ENCODE data around the gene PRSS2. TPM values are rescaled to one million over a fixed set of nuclear protein-coding genes. Genes with fewer than 3 reads are reported as not detected.
A peak's percentile ranks its signal among the peaks of the same experiment; 100 is the strongest.

PRSS2 gene
- total and polyA plus RNA-seq, 8 donors = 13.1 TPM; not detected in 7

DNA sequence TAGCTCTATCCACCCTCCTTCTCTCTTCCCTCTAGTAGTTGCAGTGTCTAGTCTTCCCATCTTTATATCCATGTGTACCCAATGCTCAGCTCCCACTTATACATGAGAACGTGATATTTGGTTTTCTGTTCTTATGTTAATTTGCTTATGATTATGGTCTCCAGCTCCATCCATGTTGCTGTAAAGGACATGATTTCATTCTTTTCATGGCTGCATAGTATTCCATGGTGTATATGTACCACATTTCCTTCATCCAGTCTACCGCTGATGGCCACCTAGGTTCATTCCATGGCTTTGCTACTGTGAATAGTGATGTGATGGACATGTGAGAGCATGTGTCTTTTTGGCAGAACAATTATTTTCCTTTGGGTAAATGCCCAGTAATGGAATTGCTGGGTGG lies 6.5 kb downstream of the PRSS2 start:
- no peaks in the 10 kb centered on the region for H3K36me3 ChIP-seq
- H3K9me3 ChIP-seq = no peaks in the 10 kb centered on the region
- intact Hi-C loops (cut with DNase I) = no loop called here
- H3K4me1 ChIP-seq = no peaks in the 10 kb centered on the region
- DNase-seq = no peak
- no peak overlapping the region for H3K4me3 ChIP-seq
- TF ChIP-seq, protein P1, sequence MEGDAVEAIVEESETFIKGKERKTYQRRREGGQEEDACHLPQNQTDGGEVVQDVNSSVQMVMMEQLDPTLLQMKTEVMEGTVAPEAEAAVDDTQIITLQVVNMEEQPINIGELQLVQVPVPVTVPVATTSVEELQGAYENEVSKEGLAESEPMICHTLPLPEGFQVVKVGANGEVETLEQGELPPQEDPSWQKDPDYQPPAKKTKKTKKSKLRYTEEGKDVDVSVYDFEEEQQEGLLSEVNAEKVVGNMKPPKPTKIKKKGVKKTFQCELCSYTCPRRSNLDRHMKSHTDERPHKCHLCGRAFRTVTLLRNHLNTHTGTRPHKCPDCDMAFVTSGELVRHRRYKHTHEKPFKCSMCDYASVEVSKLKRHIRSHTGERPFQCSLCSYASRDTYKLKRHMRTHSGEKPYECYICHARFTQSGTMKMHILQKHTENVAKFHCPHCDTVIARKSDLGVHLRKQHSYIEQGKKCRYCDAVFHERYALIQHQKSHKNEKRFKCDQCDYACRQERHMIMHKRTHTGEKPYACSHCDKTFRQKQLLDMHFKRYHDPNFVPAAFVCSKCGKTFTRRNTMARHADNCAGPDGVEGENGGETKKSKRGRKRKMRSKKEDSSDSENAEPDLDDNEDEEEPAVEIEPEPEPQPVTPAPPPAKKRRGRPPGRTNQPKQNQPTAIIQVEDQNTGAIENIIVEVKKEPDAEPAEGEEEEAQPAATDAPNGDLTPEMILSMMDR (IDR thresholded peaks at IDR 0.05) = no peak
- ATAC-seq = no peak
- no peak overlapping the region for H3K27ac ChIP-seq
- H3K27me3 ChIP-seq = peaks cover 0 to 3% of the 10 kb centered on the region in 2 donors

DNA sequence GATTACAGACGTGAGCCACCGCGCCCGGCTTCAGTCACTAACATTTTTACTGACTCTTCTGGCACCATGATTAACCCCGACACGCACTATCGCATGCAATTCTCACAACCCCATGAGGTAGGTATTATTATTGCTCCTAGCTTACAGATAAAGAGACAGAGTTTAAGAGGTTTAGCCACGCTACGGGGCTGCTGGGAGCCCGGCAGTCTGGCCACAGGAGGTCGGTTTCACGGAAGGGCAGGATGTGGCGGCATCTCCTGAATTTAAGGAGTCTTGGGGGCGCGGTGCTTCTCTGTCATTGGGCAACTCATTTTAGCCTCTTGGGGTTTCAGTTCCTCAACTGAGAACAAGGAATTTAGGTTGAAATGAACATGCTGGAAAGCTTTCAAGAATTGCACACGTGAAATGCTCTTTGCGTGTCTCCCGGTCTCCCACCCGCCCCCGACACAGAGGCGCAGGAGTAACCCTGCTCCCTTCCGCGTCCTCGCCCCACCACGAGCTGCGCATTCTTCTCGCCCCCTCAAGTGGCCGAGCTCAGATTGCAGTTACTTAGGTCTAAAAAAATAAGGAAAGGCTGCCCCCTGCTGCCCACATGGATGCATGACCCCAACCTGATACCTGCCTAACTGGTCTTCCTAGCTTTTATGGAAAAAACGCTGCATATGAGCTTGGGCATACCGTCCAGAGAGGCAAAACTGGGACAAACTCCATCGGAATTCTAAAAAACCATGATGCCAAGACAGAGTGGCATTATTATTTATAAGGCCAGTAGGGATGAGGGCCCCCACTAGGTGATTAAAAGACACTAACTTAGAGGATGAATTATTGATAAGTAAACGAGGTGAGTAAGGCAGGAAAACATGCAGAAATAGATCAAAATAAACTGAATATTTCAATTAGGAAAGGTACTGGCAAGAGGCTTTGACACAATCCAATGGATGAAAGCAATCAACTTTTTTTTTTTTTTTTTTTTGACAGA lies 12.4 kb downstream of the PRSS2 start:
- DNase-seq (peak; percentile 72 to 90 (median 86)), ATAC-seq (peak; percentile 99)
- TF ChIP-seq, protein P1 (IDR thresholded peaks at IDR 0.05) = peak; percentile 82 to 92
- peak overlapping the region in 1 of 2 donors; percentile 19 for H3K4me3 ChIP-seq
- H3K36me3 ChIP-seq = no peaks in the 10 kb centered on the region
- peaks cover 0 to 19% of the 10 kb centered on the region in 2 donors for H3K27me3 ChIP-seq
- no peaks in the 10 kb centered on the region for H3K9me3 ChIP-seq
- intact Hi-C loops (cut with DNase I) = loop anchor here in 1 of 2 donors (10.0 kb wide), 1 partner anchor 158 kb away; no protein-coding TSS in a partner anchor
- H3K27ac ChIP-seq = no peak overlapping the region
- H3K4me1 ChIP-seq = peaks cover 0 to 5% of the 10 kb centered on the region in 2 donors

DNA sequence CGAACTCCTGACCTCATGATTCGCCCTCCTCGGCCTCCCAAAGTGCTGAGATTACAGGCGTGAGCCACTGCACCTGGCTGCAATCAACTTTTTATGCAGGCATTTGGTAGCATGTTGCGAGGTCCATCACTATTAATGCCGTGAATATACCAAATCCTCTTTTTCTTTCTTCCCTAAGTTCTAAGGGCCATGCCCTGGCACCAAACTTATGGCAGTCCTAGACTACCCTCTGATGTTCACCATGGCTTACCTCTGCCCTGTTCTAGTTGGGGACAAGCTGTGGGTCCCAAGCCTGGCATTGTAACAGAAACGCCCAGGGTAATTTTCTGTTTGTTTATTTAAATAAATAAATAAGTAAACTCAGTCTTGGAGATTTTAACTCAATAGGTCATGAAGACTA lies 13.3 kb downstream of the PRSS2 start:
- intact Hi-C loops (cut with DNase I) = loop anchor here in 1 of 2 donors (10.0 kb wide), 1 partner anchor 159 kb away; no protein-coding TSS in a partner anchor
- Histone ChIP-seq H3K4me1 (peaks cover 0 to 5% of the 10 kb centered on the region in 2 donors), H3K36me3 (no peaks in the 10 kb centered on the region), H3K9me3 (no peaks in the 10 kb centered on the region), H3K27me3 (peaks cover 0 to 19% of the 10 kb centered on the region in 2 donors), H3K4me3 (no peak overlapping the region), H3K27ac (no peak overlapping the region)
- DNase-seq (no peak), ATAC-seq (no peak)
- TF ChIP-seq, protein P1 (IDR thresholded peaks at IDR 0.05) = no peak

DNA sequence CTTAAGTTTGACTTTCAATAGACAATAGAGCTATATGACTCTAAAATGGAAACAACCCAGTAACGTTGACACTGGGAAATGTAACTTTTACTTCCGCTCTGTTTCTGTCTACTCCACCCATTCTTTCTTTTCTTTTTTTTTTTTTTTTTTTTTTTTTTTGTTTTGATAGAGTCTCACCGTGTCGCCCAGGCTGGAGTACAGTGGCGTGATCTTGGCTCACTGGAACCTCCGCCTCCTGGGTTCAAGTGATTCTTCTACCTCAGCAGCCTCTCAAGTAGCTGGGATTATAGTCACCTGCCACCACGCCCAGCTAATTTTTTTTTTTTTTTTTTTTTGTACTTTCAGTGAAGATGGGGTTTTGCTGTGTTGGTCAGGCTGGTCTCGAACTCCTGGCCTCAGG lies 13.9 kb downstream of the PRSS2 start:
- peaks cover 0 to 24% of the 10 kb centered on the region in 2 donors for H3K27me3 ChIP-seq
- H3K4me1 ChIP-seq = peaks cover 0 to 5% of the 10 kb centered on the region in 2 donors
- DNase-seq = no peak
- ATAC-seq = no peak
- no peaks in the 10 kb centered on the region for H3K9me3 ChIP-seq
- H3K36me3 ChIP-seq = no peaks in the 10 kb centered on the region
- no peak overlapping the region for H3K27ac ChIP-seq
- intact Hi-C loops (cut with DNase I) = loop anchor here in 1 of 2 donors (10.0 kb wide), 1 partner anchor 160 kb away; no protein-coding TSS in a partner anchor
- H3K4me3 ChIP-seq = no peak overlapping the region
- TF ChIP-seq, protein P1 (IDR thresholded peaks at IDR 0.05) = no peak

DNA sequence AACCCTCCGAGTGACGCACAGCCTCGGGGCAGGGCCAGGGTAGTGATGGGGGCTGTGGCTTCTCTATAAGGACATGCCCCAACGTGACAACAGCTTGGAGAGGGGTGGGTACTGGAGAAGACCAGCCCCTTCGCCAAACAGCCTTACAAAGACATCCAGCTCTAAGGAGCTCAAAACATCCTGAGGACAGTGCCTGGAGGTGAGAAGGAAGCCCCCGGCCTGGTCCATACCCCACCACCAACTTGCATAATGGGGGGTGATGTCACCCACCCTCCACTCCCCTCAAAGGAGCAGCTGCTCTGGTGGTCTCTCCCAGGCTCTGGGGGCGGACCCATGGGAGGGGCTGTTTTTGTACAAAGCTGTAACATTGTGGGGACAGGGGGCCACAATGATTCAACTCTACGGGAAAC lies 15.1 kb downstream of the PRSS2 start:
- TF ChIP-seq, protein P1 (IDR thresholded peaks at IDR 0.05) = no peak
- no peaks in the 10 kb centered on the region for H3K36me3 ChIP-seq
- peaks cover 0 to 5% of the 10 kb centered on the region in 2 donors for H3K4me1 ChIP-seq
- no peak for DNase-seq
- ATAC-seq = no peak
- no peaks in the 10 kb centered on the region for H3K9me3 ChIP-seq
- intact Hi-C loops (cut with DNase I) = loop anchor here in 1 of 2 donors (10.0 kb wide), 1 partner anchor 161 kb away; no protein-coding TSS in a partner anchor
- H3K27ac ChIP-seq = no peak overlapping the region
- no peak overlapping the region for H3K4me3 ChIP-seq
- H3K27me3 ChIP-seq = peaks cover 0 to 26% of the 10 kb centered on the region in 2 donors
